GM21526 (cell line): ENCODE data around the gene CRHR1.
"Not testable (repeated sequence)": the region's sequence is repeated elsewhere in the genome, so short reads cannot be mapped to it uniquely, and the experiment has no call there.

Experiments
- ATAC-seq: cut with Tn5 transposase; IDR thresholded peaks from one replicate; pipeline ENCODE4 v1.9.1; 2021; ENCODE audit warnings: moderate library complexity; ENCODE audit not compliant: unreplicated experiment, low FRiP score

CRHR1 gene

GRCh38 chr17:45784293-45784740 is at the start of gene CRHR1:
CRHR1 (plus strand) TSS chr17:45784320; CDS start chr17:45784545, 225 bp downstream.
- ATAC-seq: no peak

- ATAC-seq: no peak
Observed at GRCh38 chr17:45734598-45734997, 49.5 kb upstream of the CRHR1 start.

- ATAC-seq: no peak
Observed at GRCh38 chr17:45735488-45735887, 48.6 kb upstream of the CRHR1 start.

GRCh38 chr17:45739786-45740185 is 44.3 kb upstream of the CRHR1 start:
- no peak for ATAC-seq

GRCh38 chr17:45740553-45741330 is 43.4 kb upstream of the CRHR1 start:
- no peak for ATAC-seq

GRCh38 chr17:45742251-45742650 is 41.9 kb upstream of the CRHR1 start:
- ATAC-seq: no peak

GRCh38 chr17:45743626-45744326 is 40.3 kb upstream of the CRHR1 start:
- ATAC-seq: no peak

GRCh38 chr17:45744826-45745225 is 39.3 kb upstream of the CRHR1 start:
- ATAC-seq: not testable (repeated sequence)

GRCh38 chr17:45745601-45746494 is 38.3 kb upstream of the CRHR1 start:
- no peak for ATAC-seq

GRCh38 chr17:45747911-45748310 is 36.2 kb upstream of the CRHR1 start:
- ATAC-seq: no peak

GRCh38 chr17:45748731-45749310 is 35.3 kb upstream of the CRHR1 start:
- no peak for ATAC-seq

GRCh38 chr17:45749831-45750335 is 34.2 kb upstream of the CRHR1 start:
- no peak for ATAC-seq

GRCh38 chr17:45750779-45751440 is 33.2 kb upstream of the CRHR1 start:
- ATAC-seq: no peak

GRCh38 chr17:45751466-45751865 is 32.7 kb upstream of the CRHR1 start:
- ATAC-seq: no peak

GRCh38 chr17:45752246-45752645 is 31.9 kb upstream of the CRHR1 start:
- ATAC-seq: no peak

GRCh38 chr17:45753645-45754225 is 30.4 kb upstream of the CRHR1 start:
- ATAC-seq: no peak

- ATAC-seq: no peak
Observed at GRCh38 chr17:45755050-45755449, 29.1 kb upstream of the CRHR1 start.

GRCh38 chr17:45756266-45756991 is 27.7 kb upstream of the CRHR1 start:
- ATAC-seq: no peak
